Cardiac muscle cell (in vitro differentiated cells and primary cell): ENCODE results near the gene NKX1-2. TPM values are rescaled to one million over a fixed set of nuclear protein-coding genes. Genes with fewer than 3 reads are reported as not detected.

Experiments
- DNase-seq, 2 donors: peaks; one replicate each; pipeline versions ENCODE4 v3.0.0 to v3.0.0-alpha.2; 2010 to 2017; ENCODE audit warnings: low read depth in 1 of 2, low spot score in 1 of 2
- H3K27ac ChIP-seq: fragments of 200-600 bp; sonication (generic); 2 replicates; pipeline ENCODE4 v1.5.1; 2016
- H3K27me3 ChIP-seq: fragments of 200-600 bp; sonication (generic); 2 replicates; pipeline ENCODE4 v1.6.0; 2016; ENCODE audit warnings: control low read depth
- H3K36me3 ChIP-seq: fragments of 200-600 bp; sonication (generic); 2 replicates; pipeline ENCODE4 v1.5.1; 2016; ENCODE audit warnings: control low read depth
- H3K4me1 ChIP-seq: fragments of 200-600 bp; sonication (generic); 2 replicates; pipeline ENCODE4 v1.8.1; 2017; ENCODE audit warnings: low read depth, mild to moderate bottlenecking, mixed run types
- H3K4me3 ChIP-seq: fragments of 200-600 bp; sonication (generic); 2 replicates; pipeline ENCODE4 v1.5.1; 2016; ENCODE audit warnings: mild to moderate bottlenecking
- H3K9me3 ChIP-seq: fragments of 200-600 bp; sonication (generic); 2 replicates; pipeline ENCODE4 v1.5.1; 2017; ENCODE audit warnings: low read depth, mild to moderate bottlenecking, control low read depth
- polyA plus RNA-seq: library from polyadenylated mRNA; unstranded; fragments of >200 nt; fragmentation: Nextera tagmentation; extraction: Ambion mirVana; gene quantifications from 2 replicates; pipeline ENCODE4 v1.2.1, GENCODE V29; 2016
- total RNA-seq: library from RNA; depleted of rRNA; stranded (reverse); fragments of >200 nt; gene quantifications from 2 replicates; pipeline ENCODE4 v1.2.3, GENCODE V29; 2016
- TF ChIP-seq, protein P1 (sequence below): IDR thresholded peaks from 2 replicates; pipeline ENCODE4 v1.5.1; 2012; ENCODE audit warnings: low read depth, mild to moderate bottlenecking, low read length

The NKX1-2 gene
- total and polyA plus RNA-seq, 2 experiments from 2014 or later, result 0.33 TPM; not detected in 1

- no peak for DNase-seq
- no peaks in the 10 kb centered on the region for H3K36me3 ChIP-seq
- no peak overlapping the region for H3K4me3 ChIP-seq
- H3K4me1 ChIP-seq, result peaks cover 13% of the 10 kb centered on the region
- TF ChIP-seq, protein P1, sequence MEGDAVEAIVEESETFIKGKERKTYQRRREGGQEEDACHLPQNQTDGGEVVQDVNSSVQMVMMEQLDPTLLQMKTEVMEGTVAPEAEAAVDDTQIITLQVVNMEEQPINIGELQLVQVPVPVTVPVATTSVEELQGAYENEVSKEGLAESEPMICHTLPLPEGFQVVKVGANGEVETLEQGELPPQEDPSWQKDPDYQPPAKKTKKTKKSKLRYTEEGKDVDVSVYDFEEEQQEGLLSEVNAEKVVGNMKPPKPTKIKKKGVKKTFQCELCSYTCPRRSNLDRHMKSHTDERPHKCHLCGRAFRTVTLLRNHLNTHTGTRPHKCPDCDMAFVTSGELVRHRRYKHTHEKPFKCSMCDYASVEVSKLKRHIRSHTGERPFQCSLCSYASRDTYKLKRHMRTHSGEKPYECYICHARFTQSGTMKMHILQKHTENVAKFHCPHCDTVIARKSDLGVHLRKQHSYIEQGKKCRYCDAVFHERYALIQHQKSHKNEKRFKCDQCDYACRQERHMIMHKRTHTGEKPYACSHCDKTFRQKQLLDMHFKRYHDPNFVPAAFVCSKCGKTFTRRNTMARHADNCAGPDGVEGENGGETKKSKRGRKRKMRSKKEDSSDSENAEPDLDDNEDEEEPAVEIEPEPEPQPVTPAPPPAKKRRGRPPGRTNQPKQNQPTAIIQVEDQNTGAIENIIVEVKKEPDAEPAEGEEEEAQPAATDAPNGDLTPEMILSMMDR, result no peak
- H3K27ac ChIP-seq, result no peak overlapping the region
- no peaks in the 10 kb centered on the region for H3K9me3 ChIP-seq
- H3K27me3 ChIP-seq, result no peaks in the 10 kb centered on the region
These were observed 45.9 kb upstream of the NKX1-2 start for GRCh38 chr10:124495725-124496124.

DNA sequence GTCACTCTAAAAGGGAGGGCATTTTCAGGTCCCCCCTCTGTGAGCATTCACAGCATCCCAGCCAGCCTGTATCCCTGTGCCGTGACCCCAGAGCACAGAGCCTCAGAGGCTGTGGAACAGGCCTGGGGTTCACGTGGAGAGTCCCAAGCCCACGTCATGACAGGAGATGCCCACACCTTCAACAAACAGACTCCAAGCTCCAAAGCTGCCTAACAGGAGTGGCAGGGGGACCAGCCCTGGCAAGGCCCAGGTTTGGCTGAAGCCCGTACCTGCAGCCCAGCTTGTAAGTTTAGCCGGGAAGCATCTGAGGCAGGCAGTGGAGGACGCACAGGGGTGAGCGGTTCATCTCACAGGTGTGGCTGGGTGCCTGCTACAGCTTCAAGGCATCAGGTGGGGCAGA, 45.3 kb upstream of the NKX1-2 start:
- Histone ChIP-seq H3K4me3 (no peak overlapping the region), H3K27me3 (no peaks in the 10 kb centered on the region), H3K4me1 (peaks cover 13% of the 10 kb centered on the region), H3K27ac (no peak overlapping the region), H3K36me3 (no peaks in the 10 kb centered on the region), H3K9me3 (no peaks in the 10 kb centered on the region)
- no peak for DNase-seq
- TF ChIP-seq, protein P1, result no peak

GRCh38 chr10:124494046-124494807, 44.4 kb upstream of the NKX1-2 start:
- Histone ChIP-seq H3K4me1 (peaks cover 13% of the 10 kb centered on the region), H3K9me3 (no peaks in the 10 kb centered on the region), H3K27me3 (no peaks in the 10 kb centered on the region), H3K4me3 (no peak overlapping the region), H3K27ac (no peak overlapping the region), H3K36me3 (no peaks in the 10 kb centered on the region)
- no peak for DNase-seq
- TF ChIP-seq, protein P1, result no peak

DNA sequence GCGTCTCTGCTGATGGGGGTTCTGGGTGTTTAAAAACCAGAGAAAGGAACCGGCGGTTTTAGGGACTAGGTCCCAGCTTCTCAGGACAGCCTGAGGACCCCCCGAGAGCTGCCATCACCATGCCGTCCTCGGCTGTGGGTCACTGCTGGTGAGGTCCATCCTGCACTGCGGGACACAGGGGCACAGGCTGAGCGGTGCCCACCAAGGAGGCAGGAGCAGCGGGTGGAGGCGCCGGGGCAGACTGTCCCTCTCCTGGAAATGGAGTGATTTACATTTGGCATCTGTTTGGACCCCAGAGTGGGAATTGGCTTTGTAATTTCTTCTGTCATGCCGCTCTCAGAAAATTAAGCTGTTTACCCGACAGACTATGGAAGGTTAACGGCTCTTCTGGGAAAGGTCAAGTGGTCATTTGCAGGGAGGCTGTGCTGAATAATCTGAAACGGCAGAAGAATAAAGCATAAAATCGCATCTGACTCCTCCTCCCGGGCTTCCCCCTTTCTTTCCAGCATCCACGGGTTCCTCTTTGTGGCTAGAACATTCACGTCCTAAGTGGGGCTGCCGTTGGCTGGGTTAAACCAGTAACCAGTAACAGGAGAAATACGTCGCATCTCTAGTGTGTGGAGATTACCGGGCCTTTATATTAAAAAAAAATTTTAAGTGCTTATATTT, 43.5 kb upstream of the NKX1-2 start:
- Histone ChIP-seq H3K9me3 (no peaks in the 10 kb centered on the region), H3K36me3 (no peaks in the 10 kb centered on the region), H3K4me3 (no peak overlapping the region), H3K27me3 (no peaks in the 10 kb centered on the region), H3K4me1 (peaks cover 13% of the 10 kb centered on the region), H3K27ac (no peak overlapping the region)
- DNase-seq, result peak in 1 of 2 donors; percentile 33
- TF ChIP-seq, protein P1, result no peak

DNA sequence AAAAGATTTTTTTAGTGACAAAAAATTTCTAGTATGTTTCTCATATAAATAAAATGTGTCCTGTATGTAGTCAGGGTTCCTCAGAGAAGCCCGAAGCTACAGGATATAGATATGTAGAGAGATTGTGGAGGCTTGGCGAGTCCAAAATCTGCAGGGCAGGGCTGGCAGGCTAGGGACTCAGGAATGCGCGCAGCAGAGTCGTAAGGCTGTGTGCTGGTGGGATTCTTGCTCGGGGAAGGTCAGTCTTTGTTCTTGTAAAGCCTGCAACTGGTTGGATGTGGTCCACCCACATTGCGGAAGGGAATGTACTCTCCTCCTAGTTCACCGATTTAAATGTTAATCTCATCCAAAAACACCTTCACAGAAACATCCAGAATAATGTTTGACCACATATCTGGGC, 42.4 kb upstream of the NKX1-2 start:
- no peak for DNase-seq
- Histone ChIP-seq H3K9me3 (no peaks in the 10 kb centered on the region), H3K27me3 (no peaks in the 10 kb centered on the region), H3K4me1 (peaks cover 13% of the 10 kb centered on the region), H3K4me3 (no peak overlapping the region), H3K27ac (no peak overlapping the region), H3K36me3 (no peaks in the 10 kb centered on the region)
- TF ChIP-seq, protein P1, result no peak
